K562 (cell line): ENCODE data around the gene ARL2. TPM values are rescaled to one million over a fixed set of nuclear protein-coding genes. Genes with fewer than 3 reads are reported as not detected.

Experiments used
- CREB3 ChIP-seq: fragments of 450-650 bp; conservative IDR thresholded peaks from 2 replicates; pipeline ENCODE4 v1.6.1; 2016; ENCODE audit warnings: missing genetic modification characterization, low read depth, mild to moderate bottlenecking, missing compliant biosample characterization, moderate library complexity
- ELK3 ChIP-seq: fragments of 450-650 bp; formaldehyde crosslinking; IDR thresholded peaks from 2 replicates; pipeline ENCODE4 v1.4.0; 2020; ENCODE audit warnings: mild to moderate bottlenecking
- HDAC2 ChIP-seq: fragments of 450-650 bp; IDR thresholded peaks from 2 replicates; pipeline ENCODE4 v1.6.1; 2016; ENCODE audit warnings: mild to moderate bottlenecking
- HDAC6 ChIP-seq: IDR thresholded peaks from 2 replicates; pipeline ENCODE4 v1.6.1; 2012; ENCODE audit warnings: low read depth, mild to moderate bottlenecking, control low read depth, inconsistent platforms, low read length, moderate library complexity
- HNRNPLL ChIP-seq: fragments of 200-400 bp; formaldehyde crosslinking; IDR thresholded peaks from 2 replicates; pipeline ENCODE4 v1.6.1; 2017; ENCODE audit warnings: low read length, low read depth, mild to moderate bottlenecking; ENCODE audit not compliant: poor library complexity, severe bottlenecking
- HNRNPUL1 ChIP-seq: fragments of 200-400 bp; formaldehyde crosslinking; IDR thresholded peaks from 2 replicates; pipeline ENCODE4 v1.6.1; 2017; ENCODE audit warnings: low read length
- IRF2 ChIP-seq: sonication (generic); formaldehyde crosslinking; IDR thresholded peaks from 2 replicates; pipeline ENCODE4 v1.8.1; 2022; ENCODE audit warnings: mild to moderate bottlenecking, missing genetic modification reagents
- L3MBTL2 ChIP-seq: fragments of 450-650 bp; IDR thresholded peaks from 2 replicates; pipeline ENCODE4 v1.6.1; 2016; ENCODE audit warnings: mild to moderate bottlenecking, moderate library complexity
- MITF ChIP-seq: IDR thresholded peaks from 2 replicates; pipeline ENCODE4 v1.6.1; 2014; ENCODE audit warnings: antibody characterized with exemption
- NR2C2 ChIP-seq, 2 experiments: fragments of 200-800 bp in 1 of 2; sonication (Bioruptor generic) in 1 of 2; sonication (generic) in 1 of 2; formaldehyde crosslinking in 1 of 2; IDR thresholded peaks; 2 replicates each; pipeline versions ENCODE4 v1.6.1 to v1.8.0; 2016 to 2022; ENCODE audit warnings: mild to moderate bottlenecking in 1 of 2, missing compliant biosample characterization in 1 of 2, missing genetic modification characterization in 1 of 2, missing genetic modification reagents in 1 of 2
- ZNF232 ChIP-seq: sonication (generic); formaldehyde crosslinking; IDR thresholded peaks from 2 replicates; pipeline ENCODE4 v1.8.0; 2022; ENCODE audit warnings: mild to moderate bottlenecking, missing genetic modification reagents
- ZNF57 ChIP-seq: fragments of 450-650 bp; formaldehyde crosslinking; IDR thresholded peaks from 2 replicates; pipeline ENCODE4 v1.4.0; 2020; ENCODE audit warnings: mild to moderate bottlenecking, moderate library complexity
- ZNF707 ChIP-seq: fragments of 250-450 bp; sonication (Bioruptor Pico); conservative IDR thresholded peaks from 2 replicates; pipeline ENCODE4 v1.8.0; 2022; ENCODE audit warnings: inconsistent platforms, mild to moderate bottlenecking, moderate library complexity
- polyA plus RNA-seq, 8 experiments: library from polyadenylated mRNA; depleted of rRNA in 4 of 8; stranded (reverse) in 5 of 8; unstranded in 3 of 8; fragments of >200 nt; fragmentation: Nextera tagmentation in 2 of 8; fragmentation: Illumina TruSeq in 1 of 8; extraction: Ambion mirVana in 2 of 8; extraction: Trizol in 1 of 8; gene quantifications; 2 replicates each; pipeline versions ENCODE4 v1.2.1 to v1.2.3, GENCODE V29; 2011 to 2014; ENCODE audit warnings: inconsistent platforms in 1 of 8, missing spikeins in 1 of 8
- total RNA-seq, 7 experiments: library from RNA; depleted of rRNA in 6 of 7; stranded (reverse); fragments of >200 nt in 6 of 7; fragmentation: Illumina TruSeq in 2 of 7; extraction: Trizol in 2 of 7; gene quantifications; 2 replicates each; pipeline versions ENCODE4 v1.2.1 to v1.2.3, GENCODE V29; 2011 to 2021; ENCODE audit warnings: low replicate concordance in 1 of 7
- TF ChIP-seq, protein P1 (sequence below): sonication (generic); formaldehyde crosslinking; IDR thresholded peaks from 2 replicates; pipeline ENCODE4 v1.9.0; 2022; ENCODE audit warnings: mild to moderate bottlenecking, missing genetic modification reagents

ARL2 gene
- total and polyA plus RNA-seq, 9 of the 15 experiments (the other 6 are each of a cell fraction or from before 2014, with no cell fraction given) = 5.7 to 154 (median 92.2) TPM

- TF ChIP-seq ZNF707 = no peak
- no peak for TF ChIP-seq HNRNPUL1
- no peak for TF ChIP-seq HDAC6
- TF ChIP-seq ZNF232 = 0 out of 2 replicates have a peak, but pooled peaks have one; percentile 58
- TF ChIP-seq NR2C2 (CRISPR knock-in tag; IDR thresholded peaks at IDR 0.05) = peak; percentile 56; the same call in 1 of the 2 replicates
- peak; percentile 58; the same call in 1 of the 2 replicates for TF ChIP-seq NR2C2 (tag; IDR thresholded peaks at IDR 0.05)
- peak; percentile 97 for TF ChIP-seq L3MBTL2
- no peak for TF ChIP-seq ZNF57 (CRISPR knock-in tag)
- TF ChIP-seq IRF2 (CRISPR knock-in tag) = no peak
- TF ChIP-seq MITF = no peak
- no peak for TF ChIP-seq CREB3 (tag)
- TF ChIP-seq ELK3 (CRISPR knock-in tag) = no peak
- TF ChIP-seq HDAC2 = no peak
- TF ChIP-seq, protein P1, sequence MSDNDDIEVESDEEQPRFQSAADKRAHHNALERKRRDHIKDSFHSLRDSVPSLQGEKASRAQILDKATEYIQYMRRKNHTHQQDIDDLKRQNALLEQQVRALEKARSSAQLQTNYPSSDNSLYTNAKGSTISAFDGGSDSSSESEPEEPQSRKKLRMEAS (CRISPR knock-in tag) = peak; percentile 99
- peak; percentile 94 for TF ChIP-seq HNRNPLL
These were observed 13.5 kb downstream of the ARL2 start, which contains the start of gene SNX15 (continued) for GRCh38 chr11:65027213-65028067.
